ENCODE data around the gene NAP1L1.

NAP1L1 gene

GRCh38 chr12:76037130-76038103, 47.1 kb downstream of the NAP1L1 start:
- DNase-seq = peak; percentile 82

- DNase-seq = no peak
Observed at GRCh38 chr12:76035045-76035444, 49.4 kb downstream of the NAP1L1 start.

GRCh38 chr12:76033081-76034011, 51.1 kb downstream of the NAP1L1 start:
- no peak for DNase-seq

GRCh38 chr12:76032043-76032981, 52.2 kb downstream of the NAP1L1 start:
- peak; percentile 55 for DNase-seq

- peak; percentile 98 for DNase-seq
Observed at GRCh38 chr12:76031414-76032042, 53.0 kb downstream of the NAP1L1 start, which contains the start of gene PHLDA1. Gene PHLDA1, minus strand, starts transcription at chr12:76031776.

- DNase-seq = no peak
Observed at GRCh38 chr12:76031081-76031413, 53.4 kb downstream of the NAP1L1 start.

GRCh38 chr12:76030341-76031080, 54.0 kb downstream of the NAP1L1 start:
- peak; percentile 25 for DNase-seq

GRCh38 chr12:76029982-76030340, 54.5 kb downstream of the NAP1L1 start:
- peak; percentile 49 for DNase-seq

- DNase-seq = no peak
Observed at GRCh38 chr12:76028571-76029277, 55.8 kb downstream of the NAP1L1 start.

- DNase-seq = peak; percentile 23
Observed at GRCh38 chr12:76026643-76027063, 57.8 kb downstream of the NAP1L1 start.

GRCh38 chr12:76025601-76026575, 58.6 kb downstream of the NAP1L1 start:
- DNase-seq = peak; percentile 40

- peak; percentile 91 for DNase-seq
Observed at GRCh38 chr12:76024942-76025600, 59.4 kb downstream of the NAP1L1 start.

GRCh38 chr12:76024102-76024781, 60.2 kb downstream of the NAP1L1 start:
- DNase-seq = no peak

- no peak for DNase-seq
Observed at GRCh38 chr12:76023069-76023690, 61.3 kb downstream of the NAP1L1 start.

GRCh38 chr12:76022506-76022905, 62.0 kb downstream of the NAP1L1 start:
- DNase-seq = no peak

- DNase-seq = peak; percentile 98
Observed at GRCh38 chr12:76020731-76021672, 63.5 kb downstream of the NAP1L1 start.
